ENCODE data around the gene PLCD1.
"Not testable (repeated sequence)": the region's sequence is repeated elsewhere in the genome, so short reads cannot be mapped to it uniquely, and the experiment has no call there.

The PLCD1 gene

DNA sequence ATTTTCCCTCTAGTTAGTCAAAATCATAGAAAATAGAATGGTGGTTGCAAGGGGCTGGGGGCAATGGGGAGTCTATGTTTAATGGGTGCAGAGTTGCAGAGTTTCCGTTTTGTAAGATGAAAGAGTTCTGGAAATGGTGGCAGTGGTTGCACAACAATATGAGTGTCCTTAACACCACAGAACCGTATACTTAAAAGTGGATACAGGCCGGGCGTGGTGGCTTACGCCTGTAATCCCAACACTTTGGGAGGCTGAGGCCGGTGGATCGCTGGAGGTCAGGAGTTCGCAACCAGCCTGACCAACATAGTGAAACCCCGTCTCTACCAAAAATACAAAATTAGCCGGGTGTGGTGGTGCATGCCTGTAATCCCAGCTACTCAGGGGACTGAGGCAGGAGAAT is 41.1 kb downstream of the PLCD1 start:
- not testable (repeated sequence) for DNase-seq (ENCODE audit: extremely low read depth in 1 of 2, low read depth in 1 of 2)

DNA sequence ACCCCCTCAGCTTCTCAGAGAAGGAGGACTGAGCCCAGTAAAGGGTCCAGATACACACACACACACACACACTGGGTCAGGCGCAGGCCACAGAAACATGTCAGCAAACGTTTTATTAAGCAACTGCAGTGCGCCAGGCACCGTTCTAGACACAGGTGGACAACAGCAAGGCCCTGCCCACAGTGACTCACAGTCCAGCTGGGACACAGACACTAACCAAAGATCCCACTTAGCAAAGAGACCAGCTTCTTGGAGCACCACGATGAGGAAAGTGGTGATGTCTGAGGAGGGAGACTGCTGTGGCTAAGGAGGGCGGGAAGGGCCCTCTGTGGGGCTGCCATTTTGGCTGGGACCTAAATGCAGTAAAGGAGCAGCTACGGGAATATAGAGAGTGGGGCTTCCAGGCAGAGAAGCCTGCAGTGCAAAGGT is 41.7 kb downstream of the PLCD1 start:
- no peak for DNase-seq (ENCODE audit: extremely low read depth in 1 of 2, low read depth in 1 of 2)

DNA sequence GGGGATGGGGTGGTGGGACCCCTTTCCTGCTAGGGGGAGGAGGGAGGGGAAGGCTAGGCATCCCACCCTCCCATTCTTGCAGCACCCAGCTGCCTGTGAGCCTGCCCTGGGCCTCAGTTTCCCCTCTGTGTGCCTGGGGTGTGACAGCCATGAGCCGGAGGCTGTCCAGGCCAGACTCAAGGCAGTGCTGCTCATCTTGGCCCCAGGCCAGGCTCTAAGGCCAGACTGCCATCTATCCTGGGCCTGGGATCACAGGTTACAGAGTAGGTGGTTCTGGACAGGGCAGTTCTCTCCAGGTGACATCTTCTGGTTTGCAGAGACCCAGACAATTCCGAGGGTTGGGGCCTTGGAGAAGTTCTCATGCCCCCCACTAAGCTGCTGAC is 42.1 kb downstream of the PLCD1 start:
- DNase-seq (ENCODE audit: extremely low read depth in 1 of 2, low read depth in 1 of 2), result no peak

DNA sequence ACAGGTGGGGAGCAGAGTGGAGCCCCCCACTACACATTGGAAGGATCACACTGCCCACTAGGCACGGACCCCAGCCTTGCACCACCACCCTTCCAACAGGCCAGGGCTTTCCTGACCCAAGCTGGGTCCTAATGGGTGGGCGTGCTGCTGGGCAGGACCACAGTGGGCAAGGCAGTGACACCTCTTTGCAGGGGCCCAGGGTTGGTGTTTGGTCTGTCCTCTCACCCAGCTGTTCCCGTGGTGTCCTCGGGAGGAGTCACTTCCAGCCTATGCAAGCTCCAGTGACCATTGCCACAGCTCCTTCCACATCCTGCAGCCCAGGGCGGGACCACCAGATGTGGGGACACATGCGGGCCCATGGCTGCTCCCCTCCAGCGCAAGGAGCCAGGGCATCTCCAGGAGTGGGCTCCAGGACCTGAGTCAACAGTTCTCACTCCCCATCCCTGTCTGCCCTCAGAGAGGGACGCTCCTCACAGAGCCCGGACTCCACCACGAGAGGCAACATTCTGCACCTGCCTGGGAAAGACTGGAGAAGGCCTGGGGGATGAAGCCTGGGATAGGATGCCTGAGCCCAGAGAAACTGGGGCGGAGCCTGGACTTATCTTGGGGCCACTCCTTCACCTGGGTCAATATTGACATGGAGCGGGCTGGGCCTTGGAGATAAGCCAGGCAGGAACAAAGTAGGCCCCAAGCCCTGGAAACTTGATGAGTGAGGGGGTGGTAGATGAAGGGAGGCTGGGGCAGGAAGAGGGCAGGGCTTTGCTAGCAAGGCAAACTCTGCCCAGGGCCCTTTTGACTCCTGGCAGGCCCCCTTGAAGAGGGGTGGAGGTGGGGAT is 42.7 kb downstream of the PLCD1 start:
- DNase-seq (ENCODE audit: extremely low read depth in 1 of 2, low read depth in 1 of 2), result no peak

DNA sequence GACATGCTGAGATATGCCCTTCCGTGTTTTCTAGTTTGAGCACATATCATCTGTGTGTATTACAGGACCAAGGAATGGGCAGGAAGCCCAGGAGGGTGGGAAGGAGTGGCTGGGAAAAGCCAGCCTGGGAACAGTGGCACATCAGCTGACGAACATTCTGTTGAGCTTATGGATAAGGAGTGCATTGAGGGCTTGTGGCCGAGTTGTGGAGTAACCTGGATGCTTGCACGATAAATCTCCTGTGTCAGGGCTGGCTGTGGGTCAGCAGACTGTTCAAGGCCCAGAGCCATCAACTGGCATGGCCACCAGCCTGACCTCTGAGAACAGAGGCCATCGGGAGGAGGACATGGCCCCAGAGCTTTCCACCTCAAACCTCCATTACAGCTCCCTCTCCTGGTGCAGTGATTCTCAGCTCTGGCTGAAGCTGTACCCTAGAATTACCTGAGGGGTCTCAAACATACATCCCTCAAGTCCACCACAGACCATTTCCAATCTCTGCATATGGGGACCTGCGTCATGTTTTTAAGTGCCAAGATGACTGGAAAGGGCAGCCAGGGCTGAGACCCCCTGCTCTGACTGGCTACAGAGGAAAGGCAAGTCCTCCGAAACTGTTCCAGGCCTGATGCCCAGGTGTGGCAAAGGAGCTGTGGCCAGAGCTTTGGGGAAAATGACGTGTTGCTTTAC is 43.7 kb downstream of the PLCD1 start:
- DNase-seq (ENCODE audit: extremely low read depth in 1 of 2, low read depth in 1 of 2), result no peak

DNA sequence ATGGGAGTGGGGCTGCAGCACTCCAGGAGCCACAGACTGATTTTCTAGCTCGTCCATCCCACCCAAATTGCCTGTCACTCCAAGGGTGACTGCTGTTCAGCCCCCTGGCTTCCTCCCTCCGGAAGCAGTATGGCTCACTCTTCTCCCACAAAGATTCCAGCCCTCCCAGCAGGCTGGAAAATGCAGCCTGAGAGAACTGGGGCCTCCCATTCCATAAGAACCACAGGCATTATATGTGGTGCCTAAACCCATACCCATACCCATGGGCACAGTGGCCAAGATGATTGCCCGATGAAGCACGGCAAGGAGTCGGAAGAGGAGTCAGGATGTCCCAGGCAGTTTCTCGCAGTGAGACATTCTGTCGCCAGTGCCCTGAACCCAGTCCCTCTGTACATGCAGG is 44.8 kb downstream of the PLCD1 start:
- DNase-seq (ENCODE audit: extremely low read depth in 1 of 2, low read depth in 1 of 2), result no peak

DNA sequence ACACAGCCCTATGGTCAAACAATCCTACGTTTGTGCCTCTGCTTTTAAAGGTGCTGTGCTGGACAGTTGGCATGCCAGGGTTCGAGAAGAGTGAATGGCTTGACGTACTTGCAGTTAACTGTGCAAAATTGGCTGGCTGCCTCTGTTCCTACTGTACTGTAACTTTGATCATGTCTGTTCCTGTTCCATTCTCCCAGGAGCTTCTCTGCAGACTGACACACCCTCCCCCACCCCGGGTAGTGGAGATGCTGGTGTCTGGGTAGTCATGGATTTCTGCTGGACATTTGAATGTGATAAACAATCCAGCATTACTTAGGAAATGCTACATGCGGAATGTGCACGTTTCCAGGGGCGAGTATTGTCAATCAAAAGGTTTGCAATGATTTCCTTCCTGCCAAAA is 45.4 kb downstream of the PLCD1 start:
- no peak for DNase-seq (ENCODE audit: extremely low read depth in 1 of 2, low read depth in 1 of 2)

DNA sequence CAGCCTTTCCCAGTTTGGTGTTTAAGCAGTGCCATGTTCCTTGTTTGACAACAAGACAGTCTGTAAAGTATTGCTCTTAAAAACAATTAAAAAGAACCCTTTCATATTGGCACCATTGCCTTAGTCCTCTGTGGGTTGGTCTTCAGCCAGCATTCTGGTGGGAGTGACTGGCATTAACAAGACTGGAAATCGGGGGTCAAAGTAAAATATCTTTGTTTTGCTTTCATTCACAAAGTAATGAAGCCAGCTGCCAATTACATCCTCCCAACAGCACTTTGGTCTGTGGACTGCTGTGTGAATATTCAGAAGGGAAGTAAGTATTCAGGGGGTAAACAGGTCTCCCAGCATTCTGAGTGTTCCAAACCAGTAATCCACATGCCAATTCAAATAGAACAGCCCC is 47.1 kb downstream of the PLCD1 start:
- no peak for DNase-seq (ENCODE audit: extremely low read depth in 1 of 2, low read depth in 1 of 2)

DNA sequence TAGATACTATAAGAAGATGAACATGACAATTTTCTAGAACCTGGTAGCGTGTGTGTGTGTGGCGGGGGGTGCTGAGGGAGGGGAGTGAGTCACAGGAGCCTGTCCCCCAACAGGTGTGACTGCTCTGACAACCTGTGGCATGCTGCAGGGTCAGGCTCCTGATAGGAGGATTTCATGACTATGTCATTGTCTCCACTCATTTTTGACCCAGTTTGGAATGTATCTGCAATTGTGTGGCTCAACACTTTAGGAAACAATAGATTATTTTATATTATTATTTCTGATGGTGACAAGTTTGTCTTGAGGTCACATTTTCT is 48.1 kb downstream of the PLCD1 start:
- no peak for DNase-seq (ENCODE audit: extremely low read depth in 1 of 2, low read depth in 1 of 2)

DNA sequence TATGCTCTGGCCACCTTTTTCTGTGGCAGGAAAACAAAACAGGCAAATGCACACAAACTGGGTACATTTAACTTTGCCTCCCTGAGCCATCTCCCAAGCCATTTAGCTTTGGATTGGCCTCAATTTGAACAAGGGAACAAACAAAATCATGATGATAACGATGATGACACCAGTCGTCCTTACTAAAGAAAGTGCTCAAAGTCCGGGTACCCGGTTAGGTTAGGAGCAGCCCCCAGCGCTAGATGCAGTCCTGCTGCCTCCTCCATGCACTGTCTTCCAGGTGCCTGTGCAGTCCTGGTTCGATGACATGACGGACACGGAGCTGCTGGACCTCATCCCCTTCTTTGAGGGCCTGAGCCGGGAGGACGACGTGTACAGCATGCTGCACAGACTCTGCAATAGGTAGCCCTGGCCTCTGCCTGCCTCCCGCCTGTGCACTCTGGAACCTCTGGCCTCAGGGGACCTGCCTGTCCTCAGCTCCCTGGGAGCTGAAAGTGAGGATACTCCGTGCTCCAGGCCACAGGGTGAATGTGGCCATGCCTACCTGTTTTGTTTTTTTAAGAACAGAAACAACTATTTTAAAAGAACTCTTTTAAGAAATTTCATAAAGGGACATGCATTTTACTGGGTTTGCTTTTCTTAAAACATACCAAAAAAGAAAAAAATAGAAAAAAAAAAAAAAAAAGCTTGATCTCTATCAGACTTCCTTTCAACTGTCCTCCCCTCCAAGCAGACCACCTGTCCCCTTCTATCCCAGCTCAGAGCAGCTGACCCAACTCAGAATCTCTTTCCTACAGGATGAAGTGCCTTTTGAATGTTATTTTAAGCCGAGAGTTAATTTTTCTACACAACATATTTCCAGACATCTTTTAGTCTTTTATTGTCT is 48.7 kb downstream of the PLCD1 start:
- DNase-seq (ENCODE audit: extremely low read depth in 1 of 2, low read depth in 1 of 2), result no peak

DNA sequence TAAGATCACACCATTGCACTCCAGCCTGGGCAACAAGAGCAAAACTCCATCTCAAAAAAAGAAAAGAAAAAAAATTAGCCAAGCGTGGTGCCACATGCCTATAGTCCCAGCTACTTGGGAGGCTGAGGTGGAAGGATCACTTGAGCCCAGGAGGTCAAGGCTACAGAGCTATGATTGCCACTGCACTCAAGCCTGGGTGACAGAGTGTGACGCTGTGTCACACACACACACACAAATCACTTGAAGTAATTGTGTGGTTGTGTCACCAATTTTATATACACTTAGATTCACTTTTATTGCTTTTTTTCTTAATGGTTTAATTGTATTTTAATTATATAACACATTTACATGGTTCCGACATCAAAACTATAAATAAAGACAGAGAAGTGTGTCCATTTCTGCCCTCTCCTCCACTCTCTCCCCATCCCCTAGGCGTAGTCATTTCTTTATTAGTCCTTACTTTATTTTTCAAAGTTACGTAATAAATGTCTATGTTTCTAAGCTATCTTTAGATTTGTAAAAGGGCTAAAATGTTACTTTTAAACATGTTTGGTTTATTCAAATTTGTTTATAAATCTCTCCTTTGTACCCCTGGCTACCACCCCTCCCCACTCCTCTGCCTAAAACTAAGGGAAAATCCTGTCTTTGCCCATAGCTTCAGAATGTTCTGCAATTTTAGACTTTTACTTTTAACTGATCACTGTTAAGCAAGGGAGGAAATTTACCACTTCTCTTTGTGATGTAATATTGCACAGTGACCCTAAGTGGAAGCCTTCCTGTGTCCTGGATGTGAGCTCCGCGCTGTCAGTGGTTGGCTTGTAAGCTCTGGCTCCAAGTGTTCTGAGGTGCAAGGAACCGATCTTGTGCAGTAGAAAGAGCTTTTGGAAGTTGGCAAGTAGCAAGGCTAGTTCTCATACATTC is 49.6 kb downstream of the PLCD1 start:
- no peak for DNase-seq (ENCODE audit: extremely low read depth in 1 of 2, low read depth in 1 of 2)

DNA sequence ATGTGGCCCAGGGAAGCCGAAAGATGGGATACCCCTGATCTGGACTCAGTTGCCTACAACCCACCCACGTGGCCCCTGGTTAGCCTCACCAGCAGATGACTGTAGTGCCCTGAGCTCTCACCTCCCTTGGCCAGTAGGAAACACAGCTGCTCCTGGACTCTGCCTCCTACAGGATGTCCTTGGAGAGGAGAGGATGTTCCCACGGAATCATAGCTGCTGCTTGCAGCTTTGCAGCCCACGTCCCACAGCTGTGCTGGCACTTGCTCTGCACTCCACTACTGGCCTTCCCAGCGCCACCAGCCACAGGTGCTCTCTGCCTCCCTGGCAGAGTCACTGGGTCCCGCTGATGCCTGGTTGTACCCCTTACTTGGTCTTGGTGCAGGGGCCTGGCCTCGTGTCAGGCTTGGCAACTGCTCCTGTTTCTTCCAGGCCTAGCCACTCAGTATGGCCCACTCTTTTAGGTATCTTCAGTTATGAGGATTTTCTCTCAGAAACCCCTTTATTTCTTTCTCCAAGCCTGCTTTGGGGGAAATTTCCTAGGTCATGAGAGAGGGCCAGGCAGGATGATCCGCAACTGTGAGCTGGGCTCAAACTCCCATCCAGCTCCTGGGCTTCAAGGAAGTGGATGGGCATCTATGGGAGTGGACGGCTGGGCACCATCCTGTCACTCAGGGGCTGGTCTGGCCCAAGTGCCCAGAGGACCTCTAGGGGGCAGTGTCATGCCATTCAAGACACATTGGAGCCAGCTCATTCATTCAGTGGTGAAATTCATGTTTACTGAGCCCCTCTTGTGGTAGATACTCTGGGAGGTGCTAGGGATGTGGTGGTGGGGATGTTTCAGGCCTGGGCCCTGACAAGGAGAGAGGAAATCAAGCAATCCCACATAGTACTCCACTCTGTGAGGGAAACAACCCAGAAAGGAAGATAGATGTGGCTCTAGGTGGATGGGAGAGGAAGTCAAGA is 55.0 kb downstream of the PLCD1 start:
- peak; percentile 40 to 41 for DNase-seq (ENCODE audit: extremely low read depth in 1 of 2, low read depth in 1 of 2)

DNA sequence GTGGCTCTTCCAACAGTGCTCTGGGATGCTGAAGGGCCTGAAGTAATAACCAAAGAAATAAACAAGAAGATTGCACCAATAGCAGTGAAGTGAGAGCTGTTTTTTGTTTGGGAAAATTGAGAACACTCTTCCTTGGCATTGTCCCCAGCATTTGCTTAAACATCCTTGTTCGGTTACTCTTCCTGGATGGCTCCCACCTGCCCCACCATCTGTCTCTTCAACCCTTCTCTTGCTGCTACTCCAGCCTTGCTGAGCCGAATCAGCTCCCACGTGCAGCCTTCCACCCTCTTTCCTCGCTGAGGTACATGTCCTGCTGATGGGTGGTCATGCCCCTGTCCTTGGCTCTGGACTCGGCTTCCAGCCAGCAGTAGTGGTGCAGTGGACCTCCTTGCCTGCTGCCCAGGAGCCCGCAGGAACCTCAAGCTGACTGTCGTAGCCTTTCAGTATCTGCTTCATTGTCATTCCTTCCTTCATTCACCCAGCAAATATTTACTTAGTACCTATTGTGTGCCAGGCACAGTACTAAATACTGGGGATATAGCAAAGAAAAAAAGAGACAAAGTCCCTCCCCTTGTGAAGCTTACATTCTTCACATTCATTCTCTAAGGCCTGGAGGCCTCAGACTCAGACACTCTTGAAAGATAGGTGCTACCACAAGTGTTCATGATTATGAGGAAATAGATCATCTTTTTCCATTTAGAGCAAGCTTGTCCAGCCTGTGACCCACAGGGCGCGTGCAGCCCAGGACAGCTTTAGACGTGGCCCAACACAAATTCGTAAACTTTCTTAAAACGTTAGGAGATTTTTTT is 56.0 kb downstream of the PLCD1 start:
- DNase-seq (ENCODE audit: extremely low read depth in 1 of 2, low read depth in 1 of 2), result no peak

DNA sequence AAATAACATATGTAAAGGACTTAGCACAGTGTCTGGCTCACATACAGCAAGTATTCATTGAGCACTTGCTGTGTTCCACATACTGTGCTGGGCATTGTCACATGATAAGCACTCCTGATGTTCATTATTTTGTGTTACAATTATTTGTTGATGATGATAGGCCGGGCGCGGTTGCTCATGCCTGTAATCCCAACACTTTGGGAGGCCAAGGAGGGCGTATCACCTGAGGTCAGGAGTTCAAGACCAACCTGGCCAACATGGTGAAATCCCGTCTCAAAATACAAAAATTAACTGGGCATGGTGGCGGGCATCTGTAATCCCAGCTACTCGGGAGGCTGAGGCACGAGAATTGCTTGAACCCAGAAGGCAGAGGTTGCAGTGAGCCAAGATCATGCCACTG is 57.4 kb downstream of the PLCD1 start:
- not testable (repeated sequence) for DNase-seq (ENCODE audit: extremely low read depth in 1 of 2, low read depth in 1 of 2)

DNA sequence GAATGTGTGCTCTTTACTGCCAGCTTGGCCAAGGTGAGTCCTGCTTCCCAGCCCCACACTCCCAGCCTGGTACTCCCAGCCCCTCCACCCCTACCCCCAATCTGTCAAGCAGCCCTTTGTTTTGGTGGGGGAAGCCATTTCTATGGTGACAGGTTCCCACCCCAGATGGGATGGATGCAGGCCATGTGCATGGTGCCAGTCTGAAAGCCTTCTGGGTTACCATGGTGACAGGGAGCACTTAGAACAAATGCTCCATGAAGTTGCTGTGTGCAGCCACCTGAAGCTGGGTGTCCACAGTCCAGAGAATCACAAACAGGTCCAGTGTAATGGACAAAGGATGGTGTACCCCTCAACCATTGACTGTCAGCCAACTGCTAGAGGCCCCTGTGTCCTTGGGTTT is 58.0 kb downstream of the PLCD1 start:
- no peak for DNase-seq (ENCODE audit: extremely low read depth in 1 of 2, low read depth in 1 of 2)

DNA sequence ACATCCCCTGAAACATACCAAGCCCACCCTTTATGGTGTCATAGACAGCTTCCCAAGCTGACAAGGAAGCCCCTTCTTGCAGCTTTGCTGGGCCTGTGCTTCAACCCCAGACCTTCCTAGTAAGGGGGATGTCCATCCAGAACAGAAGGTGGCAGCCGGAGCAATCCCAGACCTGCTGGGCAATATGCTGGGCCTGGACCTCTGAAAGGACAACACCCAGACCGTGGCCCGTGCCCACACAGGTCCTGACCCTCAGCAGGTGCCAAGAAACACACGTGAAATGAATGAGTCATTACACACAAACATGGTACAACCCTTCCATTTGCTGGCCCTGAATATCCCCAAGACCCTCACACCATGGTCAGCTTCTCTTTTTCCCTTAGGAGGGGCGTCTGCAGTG is 58.6 kb downstream of the PLCD1 start:
- DNase-seq (ENCODE audit: extremely low read depth in 1 of 2, low read depth in 1 of 2), result no peak

DNA sequence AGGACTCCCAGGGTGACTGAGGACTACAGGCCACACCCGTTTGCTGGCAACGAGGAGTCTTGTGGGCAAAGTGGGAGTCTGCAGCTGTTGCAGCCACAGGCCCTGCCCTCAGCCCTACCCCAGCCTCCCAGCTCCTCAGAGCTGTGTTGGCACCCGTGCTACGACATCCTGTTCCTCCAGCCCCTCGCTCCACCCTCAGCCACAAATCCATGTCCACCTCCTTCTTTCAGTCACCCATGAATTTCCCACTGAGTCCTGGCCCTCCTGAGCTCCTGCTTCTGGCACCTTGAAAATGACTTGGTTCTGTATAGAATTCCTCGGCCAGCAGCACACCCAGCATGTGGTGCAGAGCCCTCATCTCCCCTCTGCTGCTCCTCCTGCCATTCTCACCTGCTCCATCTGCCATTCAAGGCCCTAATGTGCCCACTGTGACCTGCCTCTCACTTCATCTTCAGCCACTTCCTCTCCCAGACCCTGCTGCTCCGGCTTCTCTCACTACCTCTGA is 59.8 kb downstream of the PLCD1 start:
- no peak for DNase-seq (ENCODE audit: extremely low read depth in 1 of 2, low read depth in 1 of 2)

DNA sequence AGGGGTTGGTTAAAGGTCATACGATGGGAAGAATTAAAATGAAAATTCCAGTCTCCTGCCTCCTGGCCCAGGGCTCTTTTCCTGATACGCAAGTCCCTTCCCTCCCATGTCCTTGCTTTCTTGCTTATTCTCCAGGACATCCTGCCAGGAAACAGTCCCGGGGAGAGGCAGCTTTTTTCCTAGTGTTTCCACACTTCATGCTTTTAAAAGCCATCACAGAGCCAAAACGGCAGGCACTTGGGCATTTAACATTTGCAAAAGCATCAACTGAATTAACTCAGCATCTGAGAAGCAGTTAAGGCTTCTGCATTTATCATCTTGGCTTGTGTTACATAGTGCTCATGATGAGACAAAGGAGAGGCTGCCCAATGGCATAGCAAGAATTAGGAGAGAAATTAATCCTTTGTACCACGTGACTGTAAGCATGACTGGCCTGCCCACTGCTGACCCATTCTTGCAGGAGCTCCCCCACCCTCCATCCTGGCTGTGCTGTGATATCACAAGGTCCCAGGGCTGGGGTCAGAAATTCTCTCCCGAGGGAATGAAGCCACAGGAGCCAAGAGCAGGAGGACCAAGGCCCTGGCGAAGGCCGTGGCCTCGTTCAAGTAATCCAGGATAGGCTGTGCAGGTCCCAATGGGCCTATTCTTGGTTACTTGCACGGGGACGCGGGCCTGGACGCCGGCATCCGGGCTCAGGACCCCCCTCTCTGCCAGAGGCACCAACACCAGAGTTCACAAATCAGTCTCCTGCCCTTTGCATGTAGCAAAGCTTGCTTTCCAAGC is 60.4 kb downstream of the PLCD1 start:
- DNase-seq (ENCODE audit: extremely low read depth in 1 of 2, low read depth in 1 of 2), result no peak

All from stimulated activated CD8-positive, alpha-beta memory T cell treated with anti-CD3 and anti-CD28 coated beads, Interleukin-7, amount 100 ng/mL, for 48 hours (primary cell).